K562 (cell line): ENCODE results near the gene SCGB1D4. TPM values are rescaled to one million over a fixed set of nuclear protein-coding genes. Genes with fewer than 3 reads are reported as not detected.

Source experiments
- ATAC-seq: fragments of 200-7000 bp; cut with Tn5 transposase; 3 replicates; pipeline ENCODE4 v1.9.1; 2020; ENCODE audit warnings: moderate library complexity
- BruUV-seq: library from RNA; stranded (reverse); fragments of 400-500 nt; replicated peaks from 2 replicates; lab custom pipeline; 2021; lab: Mats Ljungman, UMichigan
- CTCF ChIA-PET: fragments of 300-600 bp; formaldehyde crosslinking; extraction: SDS; loops from one replicate; lab custom pipeline; 2021; ENCODE audit warnings: low intra/inter-chr PET ratio; lab: Yijun Ruan, JAX
- POLR2A ChIA-PET: fragments of 300-600, 350-650 bp; sonication (Branson Sonifier 250); formaldehyde crosslinking; extraction: SDS; loops from one replicate; lab custom pipeline; 2021; ENCODE audit warnings: antibody characterized with exemption, inconsistent platforms; lab: Yijun Ruan, JAX
- DNase-seq, 4 experiments: peaks; one replicate each; pipeline versions ENCODE4 v3.0.0 to v3.0.0-alpha.2; 2011 to 2018; ENCODE audit warnings: low spot score in 3 of 4, mixed read lengths in 3 of 4; ENCODE audit errors: extremely low read depth in 1 of 4
- FAIRE-seq: peaks from 2 replicates; lab custom pipeline; 2011; peaks lifted over from hg19 to GRCh38; lab: Jason Lieb, UNC
- H2AFZ ChIP-seq: 2 replicates; pipeline ENCODE4 v1.6.0; 2011; ENCODE audit warnings: low read depth, low read length, control low read depth, inconsistent platforms
- H3K27ac ChIP-seq: fragments of 200-600 bp; 3 replicates; pipeline ENCODE4 v1.8.0; 2011; ENCODE audit warnings: low read depth, mild to moderate bottlenecking, control low read depth, inconsistent platforms, low read length, moderate library complexity, mixed read lengths; ENCODE audit errors: extremely low read depth
- H3K27me3 ChIP-seq, 2 experiments: fragments of 300-600 bp in 1 of 2; 2 replicates in 1 of 2; 3 replicates in 1 of 2; pipeline versions ENCODE4 v1.6.0 to v1.8.0; 2011; ENCODE audit warnings: inconsistent platforms in 2 of 2, low read length in 2 of 2, mild to moderate bottlenecking in 1 of 2, mixed read lengths in 1 of 2, moderate library complexity in 1 of 2; ENCODE audit not compliant: control insufficient read depth in 2 of 2, insufficient read depth in 2 of 2
- H3K36me3 ChIP-seq: fragments of 300-600 bp; 3 replicates; pipeline ENCODE4 v1.8.0; 2011; ENCODE audit warnings: mild to moderate bottlenecking, low read length, inconsistent platforms; ENCODE audit not compliant: control insufficient read depth, insufficient read depth
- H3K4me1 ChIP-seq, 2 experiments: fragments of 200-600 bp in 1 of 2; replicated peaks in 1 of 2; 2 replicates in 1 of 2; 3 replicates in 1 of 2; pipeline versions ENCODE4 v1.5.1 to v1.8.0; 2011; ENCODE audit warnings: inconsistent platforms in 2 of 2, low read length in 2 of 2, mild to moderate bottlenecking in 1 of 2, mixed read lengths in 1 of 2, moderate library complexity in 1 of 2; ENCODE audit not compliant: control insufficient read depth in 2 of 2, insufficient read depth in 2 of 2
- H3K4me2 ChIP-seq: 2 replicates; pipeline ENCODE4 v1.6.1; 2011; ENCODE audit warnings: low read length, control low read depth, inconsistent platforms, mixed read lengths; ENCODE audit not compliant: insufficient read depth
- H3K4me3 ChIP-seq: fragments of 200-600 bp; sonication (generic), shearing (Covaris generic); 2 replicates; pipeline ENCODE4 v1.5.1; 2016; ENCODE audit warnings: control low read depth, inconsistent platforms
- H3K79me2 ChIP-seq: fragments of 200-600 bp; 3 replicates; pipeline ENCODE4 v1.8.0; 2011; ENCODE audit warnings: low read length, inconsistent platforms; ENCODE audit not compliant: control insufficient read depth, insufficient read depth
- H3K9ac ChIP-seq, 2 experiments: 2 replicates each; pipeline versions ENCODE4 v1.6.0 to v1.6.1; 2011; ENCODE audit warnings: low read depth in 2 of 2, low read length in 2 of 2, control low read depth in 1 of 2, inconsistent platforms in 1 of 2, mild to moderate bottlenecking in 1 of 2, mixed read lengths in 1 of 2; ENCODE audit not compliant: insufficient read depth in 1 of 2
- H3K9me1 ChIP-seq: one replicate; pipeline ENCODE4 v1.6.0; 2011; ENCODE audit warnings: inconsistent platforms, mild to moderate bottlenecking, low read length, moderate library complexity; ENCODE audit not compliant: control insufficient read depth, insufficient read depth
- H3K9me3 ChIP-seq: replicated peaks from 2 replicates; pipeline ENCODE4 v1.5.1; 2011; ENCODE audit warnings: low read depth, low read length, inconsistent platforms; ENCODE audit not compliant: control insufficient read depth, insufficient read depth
- H4K20me1 ChIP-seq: replicated peaks from 2 replicates; pipeline ENCODE4 v1.6.1; 2011; ENCODE audit warnings: low read length, inconsistent platforms, mixed read lengths; ENCODE audit not compliant: control insufficient read depth, insufficient read depth
- CBFB ChIP-seq: sonication (generic); formaldehyde crosslinking; IDR thresholded peaks from 2 replicates; pipeline ENCODE4 v1.4.0; 2020; ENCODE audit warnings: mild to moderate bottlenecking, missing genetic modification reagents
- CCNT2 ChIP-seq: IDR thresholded peaks from 2 replicates; pipeline ENCODE4 v1.6.1; 2011; ENCODE audit warnings: borderline replicate concordance, low read depth, mild to moderate bottlenecking, moderate library complexity, mixed read lengths, low read length; ENCODE audit not compliant: insufficient read length; ENCODE audit errors: extremely low read depth
- EHMT2 ChIP-seq: fragments of 450-650 bp; IDR thresholded peaks from 2 replicates; pipeline ENCODE4 v1.6.1; 2018; ENCODE audit warnings: antibody characterized with exemption
- EP400 ChIP-seq: fragments of 450-650 bp; IDR thresholded peaks from 2 replicates; pipeline ENCODE4 v1.6.1; 2017; ENCODE audit warnings: antibody characterized with exemption, mild to moderate bottlenecking, moderate library complexity
- GTF2E2 ChIP-seq: fragments of 200-800 bp; sonication (Bioruptor generic); IDR thresholded peaks from 2 replicates; pipeline ENCODE4 v1.6.1; 2016; ENCODE audit warnings: missing genetic modification characterization, missing compliant biosample characterization
- HSF4 ChIP-seq: fragments of 250-450 bp; sonication (Bioruptor Pico); IDR thresholded peaks from 2 replicates; pipeline ENCODE4 v2.1.2; 2022; ENCODE audit warnings: mild to moderate bottlenecking, moderate library complexity, borderline replicate concordance
- RB1 ChIP-seq: fragments of 450-650 bp; IDR thresholded peaks from 2 replicates; pipeline ENCODE4 v1.6.1; 2017; ENCODE audit warnings: low read depth, mild to moderate bottlenecking
- SIN3B ChIP-seq: fragments of 450-650 bp; IDR thresholded peaks from 2 replicates; pipeline ENCODE4 v1.6.1; 2017; ENCODE audit warnings: low read depth, mild to moderate bottlenecking, moderate library complexity
- TSC22D4 ChIP-seq: fragments of 450-650 bp; IDR thresholded peaks from 2 replicates; pipeline ENCODE4 v1.6.1; 2016; ENCODE audit warnings: missing genetic modification characterization, missing biosample characterization, control low read depth
- ZNF512 ChIP-seq: IDR thresholded peaks from 2 replicates; pipeline ENCODE4 v1.6.1; 2016; ENCODE audit warnings: missing genetic modification characterization, missing compliant biosample characterization
- WGBS: fragments of 100-300 bp; shearing (Covaris generic); methylation state at CpG from one replicate; pipeline ENCODE4 v1.1.6; 2016; ENCODE audit warnings: low coverage, mixed read lengths; ENCODE audit not compliant: insufficient coverage; ENCODE audit errors: missing lambda C conversion rate; 5-methylcytosine and 5-hydroxymethylcytosine counted together
- in situ Hi-C: fragments of 300-500 bp; cut with MboI; formaldehyde crosslinking; loops from 4 replicates; pipeline ENCODE4 v1.15.0; 2018; ENCODE audit warnings: inconsistent platforms, mixed read lengths
- intact Hi-C: fragments of 100-400 bp; cut with micrococcal nuclease; formaldehyde crosslinking; loops from 2 replicates; pipeline ENCODE4 v1.14.2; 2022
- polyA plus RNA-seq, 8 experiments: library from polyadenylated mRNA; depleted of rRNA in 4 of 8; stranded (reverse) in 5 of 8; unstranded in 3 of 8; fragments of >200 nt; fragmentation: Nextera tagmentation in 2 of 8; fragmentation: Illumina TruSeq in 1 of 8; extraction: Ambion mirVana in 2 of 8; extraction: Trizol in 1 of 8; gene quantifications; 2 replicates each; pipeline versions ENCODE4 v1.2.1 to v1.2.3, GENCODE V29; 2011 to 2014; ENCODE audit warnings: inconsistent platforms in 1 of 8, missing spikeins in 1 of 8
- total RNA-seq, 7 experiments: library from RNA; depleted of rRNA in 6 of 7; stranded (reverse); fragments of >200 nt in 6 of 7; fragmentation: Illumina TruSeq in 2 of 7; extraction: Trizol in 2 of 7; gene quantifications; 2 replicates each; pipeline versions ENCODE4 v1.2.1 to v1.2.3, GENCODE V29; 2011 to 2021; ENCODE audit warnings: low replicate concordance in 1 of 7
- TF ChIP-seq, protein P1 (sequence below): sonication (generic); formaldehyde crosslinking; IDR thresholded peaks from 2 replicates; pipeline ENCODE4 v1.8.0; 2022; ENCODE audit warnings: mild to moderate bottlenecking, missing genetic modification reagents
- TF ChIP-seq, protein P2 (sequence below): sonication (generic); formaldehyde crosslinking; IDR thresholded peaks from 2 replicates; pipeline ENCODE4 v1.8.0; 2022; ENCODE audit warnings: mild to moderate bottlenecking, low read depth, missing genetic modification reagents
- TF ChIP-seq, protein P3 (sequence below), 3 experiments: IDR thresholded peaks in 2 of 3; conservative IDR thresholded peaks in 1 of 3; 2 replicates each; pipeline ENCODE4 v1.5.1; 2011 to 2012; ENCODE audit warnings: low read length in 3 of 3, mild to moderate bottlenecking in 3 of 3, control low read depth in 2 of 3, improper control_type of control experiment in 1 of 3, inconsistent platforms in 1 of 3, low read depth in 1 of 3, mixed read lengths in 1 of 3, moderate library complexity in 1 of 3; ENCODE audit not compliant: insufficient read depth in 2 of 3

The SCGB1D4 gene
- total and polyA plus RNA-seq, 9 of the 15 experiments (the other 6 are each of a cell fraction or from before 2014, with no cell fraction given): not detected

GRCh38 chr11:62267576-62267975 is 31.3 kb downstream of the SCGB1D4 start:
- H3K4me1 ChIP-seq: no peaks in the 10 kb centered on the region
- H3K79me2 ChIP-seq: no peaks in the 10 kb centered on the region
- BruUV-seq: no TSS peak
- no peaks in the 10 kb centered on the region for H3K36me3 ChIP-seq
- DNase-seq: no peak
- H2AFZ ChIP-seq: no peak overlapping the region
- no peak overlapping the region for H3K4me3 ChIP-seq
- in situ Hi-C loops: no loop called here
- H3K9me1 ChIP-seq: no peaks in the 10 kb centered on the region
- no peak overlapping the region for H3K9ac ChIP-seq
- no peak for ATAC-seq
- intact Hi-C loops: no loop called here
- ChIA-PET CTCF (no interaction called here), POLR2A (no interaction called here)
- WGBS: 0% methylated on average over 3 of the region's 3 CpGs
- H4K20me1 ChIP-seq: no peaks in the 10 kb centered on the region
- H3K27ac ChIP-seq: no peak overlapping the region
- no peak overlapping the region for H3K4me2 ChIP-seq
- FAIRE-seq: no peak
- peaks cover 25 to 43% of the 10 kb centered on the region in 2 experiments; a peak in 4 of 5 replicates for H3K27me3 ChIP-seq
- H3K9me3 ChIP-seq: no peaks in the 10 kb centered on the region
- TF ChIP-seq EP400 (no peak), CBFB (CRISPR knock-in tag) (no peak), ZNF512 (tag) (no peak), TSC22D4 (tag) (no peak), HSF4 (CRISPR knock-in tag) (no peak), RB1 (no peak), EHMT2 (no peak), GTF2E2 (no peak), SIN3B (no peak), CCNT2 (no peak)
- TF ChIP-seq, protein P1, sequence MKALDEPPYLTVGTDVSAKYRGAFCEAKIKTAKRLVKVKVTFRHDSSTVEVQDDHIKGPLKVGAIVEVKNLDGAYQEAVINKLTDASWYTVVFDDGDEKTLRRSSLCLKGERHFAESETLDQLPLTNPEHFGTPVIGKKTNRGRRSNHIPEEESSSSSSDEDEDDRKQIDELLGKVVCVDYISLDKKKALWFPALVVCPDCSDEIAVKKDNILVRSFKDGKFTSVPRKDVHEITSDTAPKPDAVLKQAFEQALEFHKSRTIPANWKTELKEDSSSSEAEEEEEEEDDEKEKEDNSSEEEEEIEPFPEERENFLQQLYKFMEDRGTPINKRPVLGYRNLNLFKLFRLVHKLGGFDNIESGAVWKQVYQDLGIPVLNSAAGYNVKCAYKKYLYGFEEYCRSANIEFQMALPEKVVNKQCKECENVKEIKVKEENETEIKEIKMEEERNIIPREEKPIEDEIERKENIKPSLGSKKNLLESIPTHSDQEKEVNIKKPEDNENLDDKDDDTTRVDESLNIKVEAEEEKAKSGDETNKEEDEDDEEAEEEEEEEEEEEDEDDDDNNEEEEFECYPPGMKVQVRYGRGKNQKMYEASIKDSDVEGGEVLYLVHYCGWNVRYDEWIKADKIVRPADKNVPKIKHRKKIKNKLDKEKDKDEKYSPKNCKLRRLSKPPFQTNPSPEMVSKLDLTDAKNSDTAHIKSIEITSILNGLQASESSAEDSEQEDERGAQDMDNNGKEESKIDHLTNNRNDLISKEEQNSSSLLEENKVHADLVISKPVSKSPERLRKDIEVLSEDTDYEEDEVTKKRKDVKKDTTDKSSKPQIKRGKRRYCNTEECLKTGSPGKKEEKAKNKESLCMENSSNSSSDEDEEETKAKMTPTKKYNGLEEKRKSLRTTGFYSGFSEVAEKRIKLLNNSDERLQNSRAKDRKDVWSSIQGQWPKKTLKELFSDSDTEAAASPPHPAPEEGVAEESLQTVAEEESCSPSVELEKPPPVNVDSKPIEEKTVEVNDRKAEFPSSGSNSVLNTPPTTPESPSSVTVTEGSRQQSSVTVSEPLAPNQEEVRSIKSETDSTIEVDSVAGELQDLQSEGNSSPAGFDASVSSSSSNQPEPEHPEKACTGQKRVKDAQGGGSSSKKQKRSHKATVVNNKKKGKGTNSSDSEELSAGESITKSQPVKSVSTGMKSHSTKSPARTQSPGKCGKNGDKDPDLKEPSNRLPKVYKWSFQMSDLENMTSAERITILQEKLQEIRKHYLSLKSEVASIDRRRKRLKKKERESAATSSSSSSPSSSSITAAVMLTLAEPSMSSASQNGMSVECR (CRISPR knock-in tag): no peak
- TF ChIP-seq, protein P2, sequence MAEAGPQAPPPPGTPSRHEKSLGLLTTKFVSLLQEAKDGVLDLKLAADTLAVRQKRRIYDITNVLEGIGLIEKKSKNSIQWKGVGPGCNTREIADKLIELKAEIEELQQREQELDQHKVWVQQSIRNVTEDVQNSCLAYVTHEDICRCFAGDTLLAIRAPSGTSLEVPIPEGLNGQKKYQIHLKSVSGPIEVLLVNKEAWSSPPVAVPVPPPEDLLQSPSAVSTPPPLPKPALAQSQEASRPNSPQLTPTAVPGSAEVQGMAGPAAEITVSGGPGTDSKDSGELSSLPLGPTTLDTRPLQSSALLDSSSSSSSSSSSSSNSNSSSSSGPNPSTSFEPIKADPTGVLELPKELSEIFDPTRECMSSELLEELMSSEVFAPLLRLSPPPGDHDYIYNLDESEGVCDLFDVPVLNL: no peak
- TF ChIP-seq, protein P3, sequence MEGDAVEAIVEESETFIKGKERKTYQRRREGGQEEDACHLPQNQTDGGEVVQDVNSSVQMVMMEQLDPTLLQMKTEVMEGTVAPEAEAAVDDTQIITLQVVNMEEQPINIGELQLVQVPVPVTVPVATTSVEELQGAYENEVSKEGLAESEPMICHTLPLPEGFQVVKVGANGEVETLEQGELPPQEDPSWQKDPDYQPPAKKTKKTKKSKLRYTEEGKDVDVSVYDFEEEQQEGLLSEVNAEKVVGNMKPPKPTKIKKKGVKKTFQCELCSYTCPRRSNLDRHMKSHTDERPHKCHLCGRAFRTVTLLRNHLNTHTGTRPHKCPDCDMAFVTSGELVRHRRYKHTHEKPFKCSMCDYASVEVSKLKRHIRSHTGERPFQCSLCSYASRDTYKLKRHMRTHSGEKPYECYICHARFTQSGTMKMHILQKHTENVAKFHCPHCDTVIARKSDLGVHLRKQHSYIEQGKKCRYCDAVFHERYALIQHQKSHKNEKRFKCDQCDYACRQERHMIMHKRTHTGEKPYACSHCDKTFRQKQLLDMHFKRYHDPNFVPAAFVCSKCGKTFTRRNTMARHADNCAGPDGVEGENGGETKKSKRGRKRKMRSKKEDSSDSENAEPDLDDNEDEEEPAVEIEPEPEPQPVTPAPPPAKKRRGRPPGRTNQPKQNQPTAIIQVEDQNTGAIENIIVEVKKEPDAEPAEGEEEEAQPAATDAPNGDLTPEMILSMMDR (IDR thresholded peaks at IDR 0.05 in 2 of 3, conservative IDR thresholded peaks at IDR 0.05 in 1 of 3; ENCODE audit: insufficient read depth in 2 of 3, low read depth in 1 of 3, low read length in 3 of 3): no peak
